ENCODE data around the gene ARHGAP10.

ARHGAP10 gene

DNA sequence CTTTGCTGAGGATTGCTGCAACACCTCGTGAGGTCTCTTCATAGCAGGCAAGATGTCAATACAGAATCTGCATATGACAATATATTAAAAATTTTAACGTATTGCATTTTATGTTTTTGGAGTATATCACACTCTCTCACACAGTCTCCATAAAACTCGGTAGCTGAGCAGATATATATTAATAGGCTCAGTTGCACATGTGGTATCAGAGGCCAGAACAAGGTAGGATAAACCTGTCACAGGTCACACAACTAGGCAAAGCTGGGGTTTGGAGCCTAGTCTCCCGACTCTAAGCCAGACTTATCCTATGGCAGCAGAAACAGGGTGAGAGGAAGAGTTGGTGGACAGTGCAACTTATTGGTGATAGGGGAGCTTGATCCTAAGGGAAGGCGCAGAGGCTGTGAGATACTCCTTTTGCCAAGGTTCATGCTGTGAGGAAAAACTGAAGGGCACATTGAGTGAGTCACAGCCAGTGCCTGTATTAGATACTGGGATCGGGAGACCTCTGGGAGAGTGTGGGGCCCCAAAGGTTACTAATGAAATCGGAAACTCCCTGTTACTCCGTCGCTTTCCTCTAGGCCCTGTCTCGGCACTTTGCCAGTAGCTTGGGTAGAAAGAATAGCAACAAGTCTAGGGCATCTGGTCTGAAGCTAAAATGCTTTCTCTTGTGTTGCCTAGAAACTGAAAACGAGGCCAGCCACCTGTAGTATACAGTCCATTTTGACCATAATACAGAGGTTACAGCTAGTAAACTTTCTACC lies 195.7 kb downstream of the ARHGAP10 start:
- TF ChIP-seq, protein P1, sequence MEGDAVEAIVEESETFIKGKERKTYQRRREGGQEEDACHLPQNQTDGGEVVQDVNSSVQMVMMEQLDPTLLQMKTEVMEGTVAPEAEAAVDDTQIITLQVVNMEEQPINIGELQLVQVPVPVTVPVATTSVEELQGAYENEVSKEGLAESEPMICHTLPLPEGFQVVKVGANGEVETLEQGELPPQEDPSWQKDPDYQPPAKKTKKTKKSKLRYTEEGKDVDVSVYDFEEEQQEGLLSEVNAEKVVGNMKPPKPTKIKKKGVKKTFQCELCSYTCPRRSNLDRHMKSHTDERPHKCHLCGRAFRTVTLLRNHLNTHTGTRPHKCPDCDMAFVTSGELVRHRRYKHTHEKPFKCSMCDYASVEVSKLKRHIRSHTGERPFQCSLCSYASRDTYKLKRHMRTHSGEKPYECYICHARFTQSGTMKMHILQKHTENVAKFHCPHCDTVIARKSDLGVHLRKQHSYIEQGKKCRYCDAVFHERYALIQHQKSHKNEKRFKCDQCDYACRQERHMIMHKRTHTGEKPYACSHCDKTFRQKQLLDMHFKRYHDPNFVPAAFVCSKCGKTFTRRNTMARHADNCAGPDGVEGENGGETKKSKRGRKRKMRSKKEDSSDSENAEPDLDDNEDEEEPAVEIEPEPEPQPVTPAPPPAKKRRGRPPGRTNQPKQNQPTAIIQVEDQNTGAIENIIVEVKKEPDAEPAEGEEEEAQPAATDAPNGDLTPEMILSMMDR (IDR thresholded peaks at IDR 0.05; ENCODE audit: insufficient read depth, low read depth, low read length, missing control alignments) = no peak
- DNase-seq (ENCODE audit: low read depth) = no peak
- H3K4me3 ChIP-seq (ENCODE audit: low read depth, low read length) = no peak overlapping the region

DNA sequence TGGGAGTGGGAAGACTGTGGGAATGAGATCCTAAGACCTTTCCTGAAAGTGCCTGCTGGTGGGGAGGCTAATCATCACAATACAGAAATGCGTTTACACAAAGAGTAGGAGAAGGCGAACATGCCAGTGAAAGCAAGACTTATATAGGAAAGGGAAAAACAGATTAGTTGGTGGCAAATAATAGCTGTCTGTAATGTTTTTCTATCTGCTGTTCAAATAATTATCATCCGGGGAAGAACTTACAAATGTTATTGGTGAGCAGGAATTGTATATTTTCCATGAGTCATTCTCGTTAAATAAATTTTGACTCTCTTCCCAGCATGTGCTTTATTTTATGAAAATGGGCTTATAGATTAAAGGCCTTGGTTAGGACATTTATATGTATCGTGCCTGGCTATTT lies 196.5 kb downstream of the ARHGAP10 start:
- no peak overlapping the region for H3K4me3 ChIP-seq (ENCODE audit: low read depth, low read length)
- DNase-seq (ENCODE audit: low read depth) = no peak
- TF ChIP-seq, protein P1 (IDR thresholded peaks at IDR 0.05; ENCODE audit: insufficient read depth, low read depth, low read length, missing control alignments) = no peak

DNA sequence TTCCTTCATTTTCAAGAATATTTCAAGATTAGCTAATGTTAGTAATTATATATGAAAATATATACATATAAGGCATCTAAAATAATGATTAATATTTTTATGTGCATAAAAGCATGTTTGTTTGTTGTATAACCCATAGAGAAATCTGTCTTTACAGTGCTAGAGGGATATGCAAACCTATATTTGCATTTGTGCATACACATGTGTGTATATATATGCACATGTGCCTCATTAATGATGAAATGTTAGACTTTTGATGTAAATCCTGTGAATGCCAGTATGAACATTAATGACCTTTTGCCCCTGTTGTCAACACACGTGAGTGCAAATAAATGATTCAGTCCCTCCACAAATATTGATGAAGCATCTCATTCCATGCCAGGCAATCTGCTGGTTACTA lies 197.9 kb downstream of the ARHGAP10 start:
- no peak overlapping the region for H3K4me3 ChIP-seq (ENCODE audit: low read depth, low read length)
- no peak for DNase-seq (ENCODE audit: low read depth)
- TF ChIP-seq, protein P1 (IDR thresholded peaks at IDR 0.05; ENCODE audit: insufficient read depth, low read depth, low read length, missing control alignments) = no peak

DNA sequence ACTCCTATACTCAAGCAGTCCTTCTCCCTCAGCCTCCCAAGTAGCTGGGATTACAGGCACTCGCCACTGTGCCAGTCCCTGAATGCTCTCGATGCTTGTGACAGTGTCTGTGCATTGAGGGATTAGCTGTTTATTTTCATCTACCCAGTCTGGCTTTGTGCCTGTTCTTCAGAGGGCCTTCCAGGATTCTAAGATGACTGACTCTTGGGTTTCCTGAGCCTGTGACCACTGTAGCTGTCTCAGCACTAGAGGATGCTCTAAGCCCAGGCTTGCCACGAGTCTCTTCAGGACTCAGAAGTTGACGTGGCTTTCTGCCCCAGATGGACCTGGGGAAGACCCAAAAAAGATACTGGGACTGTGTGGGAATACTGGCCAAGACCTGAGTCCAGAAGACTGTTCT lies 201.4 kb downstream of the ARHGAP10 start:
- TF ChIP-seq, protein P1 (IDR thresholded peaks at IDR 0.05; ENCODE audit: insufficient read depth, low read depth, low read length, missing control alignments) = no peak
- H3K4me3 ChIP-seq (ENCODE audit: low read depth, low read length) = no peak overlapping the region
- no peak for DNase-seq (ENCODE audit: low read depth)

DNA sequence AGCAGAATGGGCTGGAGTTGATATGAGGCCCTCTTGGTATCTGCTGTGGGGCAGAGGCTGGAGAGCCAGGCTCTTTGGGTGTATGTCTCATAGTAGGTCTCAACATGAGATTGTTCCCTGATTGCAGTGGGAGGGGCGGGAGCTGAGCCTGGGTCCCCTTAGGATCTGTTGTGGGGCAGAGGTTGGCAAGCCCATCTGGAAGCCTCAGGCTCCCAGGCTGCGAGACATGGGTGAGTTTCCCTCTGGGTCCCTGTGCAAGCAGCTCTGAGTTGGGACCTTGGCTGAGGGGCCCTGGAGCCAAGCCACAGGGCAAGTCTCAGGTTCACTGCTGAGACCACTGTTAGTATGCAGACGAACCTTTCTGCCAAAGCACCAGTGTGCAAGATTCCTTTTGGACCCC lies 201.9 kb downstream of the ARHGAP10 start:
- TF ChIP-seq, protein P1 (IDR thresholded peaks at IDR 0.05; ENCODE audit: insufficient read depth, low read depth, low read length, missing control alignments) = no peak
- DNase-seq (ENCODE audit: low read depth) = no peak
- no peak overlapping the region for H3K4me3 ChIP-seq (ENCODE audit: low read depth, low read length)

DNA sequence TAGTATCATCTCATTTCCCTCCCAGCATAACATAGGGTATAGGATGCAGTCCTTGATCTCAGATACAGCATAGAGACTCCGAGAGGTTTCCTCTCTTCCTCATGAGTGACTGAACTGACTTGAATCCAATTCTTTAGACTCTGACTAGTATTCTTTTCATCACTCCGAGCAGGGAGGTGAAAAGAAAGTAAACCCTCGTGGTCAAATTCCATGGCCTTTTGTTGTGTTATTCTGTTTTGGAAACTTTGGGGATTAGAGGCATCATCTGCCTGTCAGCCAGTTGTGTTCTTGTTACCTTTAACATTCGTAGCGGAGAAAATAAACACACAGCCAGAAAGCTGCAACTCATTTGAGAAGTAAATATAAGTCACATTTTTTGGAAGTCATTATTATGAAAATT lies 206.6 kb downstream of the ARHGAP10 start:
- no peak overlapping the region for H3K4me3 ChIP-seq (ENCODE audit: low read depth, low read length)
- TF ChIP-seq, protein P1 (IDR thresholded peaks at IDR 0.05; ENCODE audit: insufficient read depth, low read depth, low read length, missing control alignments) = no peak
- no peak for DNase-seq (ENCODE audit: low read depth)

DNA sequence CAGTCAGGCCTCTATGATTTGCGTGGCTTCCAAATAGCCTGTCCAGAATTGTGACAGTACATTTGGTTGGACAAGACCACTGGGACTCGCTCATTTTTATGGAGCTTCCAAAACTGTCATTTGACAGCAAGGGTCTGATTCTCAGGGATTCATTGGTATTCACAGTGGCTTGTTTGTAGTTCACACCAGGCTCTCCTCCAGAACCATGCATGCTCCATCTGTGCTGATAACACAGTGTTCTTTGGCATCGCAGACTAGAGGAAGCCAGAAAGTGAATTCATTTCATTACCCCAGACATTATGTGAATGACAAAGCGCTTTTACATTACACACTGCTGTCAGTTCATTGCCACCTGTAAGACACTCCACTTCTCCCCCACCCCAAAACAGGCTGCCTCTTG lies 208.3 kb downstream of the ARHGAP10 start:
- no peak overlapping the region for H3K4me3 ChIP-seq (ENCODE audit: low read depth, low read length)
- no peak for DNase-seq (ENCODE audit: low read depth)
- TF ChIP-seq, protein P1 (IDR thresholded peaks at IDR 0.05; ENCODE audit: insufficient read depth, low read depth, low read length, missing control alignments) = no peak

All from GM12865 (cell line).